IPS-18a (cell line): Measurements from ENCODE around the gene ZFYVE21.

Source experiments
- H3K27ac ChIP-seq: one replicate; pipeline ENCODE4 v1.5.1; 2013; ENCODE audit warnings: low read length
- H3K27me3 ChIP-seq: one replicate; pipeline ENCODE4 v1.6.1; 2013; ENCODE audit warnings: mild to moderate bottlenecking, low read length; ENCODE audit not compliant: control insufficient read depth, insufficient read depth
- H3K36me3 ChIP-seq: one replicate; pipeline ENCODE4 v1.6.1; 2013; ENCODE audit warnings: low read depth, low read length; ENCODE audit not compliant: control insufficient read depth
- H3K4me1 ChIP-seq: one replicate; pipeline ENCODE4 v1.6.1; 2013; ENCODE audit warnings: low read depth, low read length; ENCODE audit not compliant: control insufficient read depth
- H3K4me3 ChIP-seq: one replicate; pipeline ENCODE4 v1.5.1; 2013; ENCODE audit warnings: low read length
- H3K9ac ChIP-seq: one replicate; pipeline ENCODE4 v1.6.1; 2013; ENCODE audit warnings: mild to moderate bottlenecking, low read length, moderate library complexity
- H3K9me3 ChIP-seq: one replicate; pipeline ENCODE4 v1.6.1; 2013; ENCODE audit warnings: low read depth, low read length; ENCODE audit not compliant: control insufficient read depth

Gene ZFYVE21

GRCh38 chr14:103738701-103739451 lies 23.3 kb downstream of the ZFYVE21 start:
- H3K27ac ChIP-seq, result no peak overlapping the region
- H3K36me3 ChIP-seq, result no peaks in the 10 kb centered on the region

GRCh38 chr14:103739466-103739792 lies 23.8 kb downstream of the ZFYVE21 start:
- Histone ChIP-seq H3K36me3 (no peaks in the 10 kb centered on the region), H3K27me3 (no peaks in the 10 kb centered on the region), H3K9me3 (no peaks in the 10 kb centered on the region), H3K27ac (no peak overlapping the region), H3K9ac (no peak overlapping the region), H3K4me3 (no peak overlapping the region), H3K4me1 (no peaks in the 10 kb centered on the region)

More at GRCh38 chr14:103738701-103739451, 23.3 kb downstream of the ZFYVE21 start:
- no peaks in the 10 kb centered on the region for H3K4me1 ChIP-seq
- no peaks in the 10 kb centered on the region for H3K9me3 ChIP-seq
- no peaks in the 10 kb centered on the region for H3K27me3 ChIP-seq
- no peak overlapping the region for H3K9ac ChIP-seq
- no peak overlapping the region for H3K4me3 ChIP-seq

GRCh38 chr14:103739793-103740501 lies 24.3 kb downstream of the ZFYVE21 start:
- H3K27me3 ChIP-seq, result no peaks in the 10 kb centered on the region
- H3K9me3 ChIP-seq, result no peaks in the 10 kb centered on the region
- H3K27ac ChIP-seq, result no peak overlapping the region
- no peak overlapping the region for H3K4me3 ChIP-seq
- no peaks in the 10 kb centered on the region for H3K4me1 ChIP-seq
- no peaks in the 10 kb centered on the region for H3K36me3 ChIP-seq
- no peak overlapping the region for H3K9ac ChIP-seq

- Histone ChIP-seq H3K9ac (no peak overlapping the region), H3K36me3 (no peaks in the 10 kb centered on the region), H3K27ac (no peak overlapping the region), H3K27me3 (no peaks in the 10 kb centered on the region), H3K4me3 (no peak overlapping the region), H3K4me1 (no peaks in the 10 kb centered on the region), H3K9me3 (no peaks in the 10 kb centered on the region)
Observed at GRCh38 chr14:103740991-103741689, 25.5 kb downstream of the ZFYVE21 start.

GRCh38 chr14:103741876-103742275 lies 26.3 kb downstream of the ZFYVE21 start:
- Histone ChIP-seq H3K9ac (no peak overlapping the region), H3K36me3 (no peaks in the 10 kb centered on the region), H3K4me1 (no peaks in the 10 kb centered on the region), H3K27ac (no peak overlapping the region), H3K4me3 (no peak overlapping the region), H3K9me3 (no peaks in the 10 kb centered on the region), H3K27me3 (no peaks in the 10 kb centered on the region)

- Histone ChIP-seq H3K4me3 (no peak overlapping the region), H3K4me1 (no peaks in the 10 kb centered on the region), H3K27me3 (no peaks in the 10 kb centered on the region), H3K36me3 (no peaks in the 10 kb centered on the region), H3K27ac (no peak overlapping the region), H3K9ac (no peak overlapping the region), H3K9me3 (no peaks in the 10 kb centered on the region)
Observed at GRCh38 chr14:103742499-103743255, 27.1 kb downstream of the ZFYVE21 start.

- Histone ChIP-seq H3K27me3 (no peaks in the 10 kb centered on the region), H3K27ac (no peak overlapping the region), H3K4me3 (no peak overlapping the region), H3K9ac (no peak overlapping the region), H3K4me1 (no peaks in the 10 kb centered on the region), H3K9me3 (no peaks in the 10 kb centered on the region), H3K36me3 (no peaks in the 10 kb centered on the region)
Observed at GRCh38 chr14:103743691-103744090, 28.1 kb downstream of the ZFYVE21 start.

- Histone ChIP-seq H3K27ac (no peak overlapping the region), H3K9me3 (no peaks in the 10 kb centered on the region), H3K4me3 (no peak overlapping the region), H3K36me3 (no peaks in the 10 kb centered on the region), H3K9ac (no peak overlapping the region), H3K4me1 (no peaks in the 10 kb centered on the region), H3K27me3 (no peaks in the 10 kb centered on the region)
Observed at GRCh38 chr14:103744621-103745395, 29.2 kb downstream of the ZFYVE21 start.

- no peak overlapping the region for H3K4me3 ChIP-seq
- no peaks in the 10 kb centered on the region for H3K27me3 ChIP-seq
- no peaks in the 10 kb centered on the region for H3K9me3 ChIP-seq
- H3K4me1 ChIP-seq, result no peaks in the 10 kb centered on the region
- no peaks in the 10 kb centered on the region for H3K36me3 ChIP-seq
- H3K27ac ChIP-seq, result no peak overlapping the region
- H3K9ac ChIP-seq, result no peak overlapping the region
Observed at GRCh38 chr14:103745424-103745823, 29.8 kb downstream of the ZFYVE21 start.

GRCh38 chr14:103746701-103747100 lies 31.1 kb downstream of the ZFYVE21 start:
- no peaks in the 10 kb centered on the region for H3K36me3 ChIP-seq
- no peaks in the 10 kb centered on the region for H3K4me1 ChIP-seq
- H3K9me3 ChIP-seq, result no peaks in the 10 kb centered on the region
- no peak overlapping the region for H3K27ac ChIP-seq
- H3K27me3 ChIP-seq, result no peaks in the 10 kb centered on the region
- H3K9ac ChIP-seq, result no peak overlapping the region
- H3K4me3 ChIP-seq, result no peak overlapping the region

GRCh38 chr14:103748534-103748857 lies 32.9 kb downstream of the ZFYVE21 start:
- Histone ChIP-seq H3K9me3 (no peaks in the 10 kb centered on the region), H3K27ac (no peak overlapping the region), H3K9ac (no peak overlapping the region), H3K4me1 (no peaks in the 10 kb centered on the region), H3K36me3 (no peaks in the 10 kb centered on the region), H3K4me3 (no peak overlapping the region), H3K27me3 (no peaks in the 10 kb centered on the region)
